Mucosa of descending colon (tissue), 3 donors: ENCODE data around the gene LSM5. TPM values are rescaled to one million over a fixed set of nuclear protein-coding genes. Genes with fewer than 3 reads are reported as not detected.

Source experiments
- ATAC-seq: fragments of 200-7000 bp; cut with Tn5 transposase; one replicate; pipeline ENCODE4 v1.9.1; 2020; ENCODE audit warnings: mild to moderate bottlenecking, moderate library complexity
- DNase-seq, 3 donors: peaks; one replicate each; pipeline ENCODE4 v3.0.0-alpha.2; 2020
- H3K36me3 ChIP-seq: fragments of 200-600 bp; one replicate; pipeline ENCODE4 v1.8.0; 2021; ENCODE audit warnings: low read depth, mild to moderate bottlenecking
- H3K4me1 ChIP-seq: fragments of 200-600 bp; one replicate; pipeline ENCODE4 v1.8.0; 2021; ENCODE audit warnings: low read depth, mild to moderate bottlenecking
- H3K4me3 ChIP-seq: fragments of 200-600 bp; one replicate; pipeline ENCODE4 v1.8.0; 2021; ENCODE audit warnings: mild to moderate bottlenecking
- H3K9me3 ChIP-seq: fragments of 200-600 bp; one replicate; pipeline ENCODE4 v1.8.0; 2021; ENCODE audit warnings: mild to moderate bottlenecking
- intact Hi-C, 2 donors: fragments of 100-400 bp; cut with DNase I in 1 of 2; cut with micrococcal nuclease in 1 of 2; formaldehyde crosslinking; loops; one replicate each; pipeline versions ENCODE4 v1.11.0 to v1.11.1; 2022; cut with DNase I, micrococcal nuclease
- total RNA-seq, 3 donors: library from RNA; stranded (reverse); fragmentation: NEBNext Ultra II Directional in 2 of 3; extraction: Animal tissue kit (Norgen Biotek cat#: 25700) in 2 of 3; gene quantifications; one replicate each; pipeline versions ENCODE4 v1.2.1 to v1.2.4, GENCODE V29; 2021 to 2023
- TF ChIP-seq, protein P1 (sequence below): fragments of 200-600 bp; IDR thresholded peaks from one replicate; pipeline ENCODE4 v1.8.0; 2022; ENCODE audit warnings: antibody characterized with exemption, mild to moderate bottlenecking
- donor health status: DM: no; HTN: no; CAD: no; lungs with moderate emphysema.
- donor health status: DM: no; HTN: no; CAD: no.
- donor health status: DM: no; HTN: yes; CAD: no.

LSM5 gene
- total RNA-seq, 3 donors from 2014 or later: 27.2 to 44.0 (median 30.2) TPM

DNA sequence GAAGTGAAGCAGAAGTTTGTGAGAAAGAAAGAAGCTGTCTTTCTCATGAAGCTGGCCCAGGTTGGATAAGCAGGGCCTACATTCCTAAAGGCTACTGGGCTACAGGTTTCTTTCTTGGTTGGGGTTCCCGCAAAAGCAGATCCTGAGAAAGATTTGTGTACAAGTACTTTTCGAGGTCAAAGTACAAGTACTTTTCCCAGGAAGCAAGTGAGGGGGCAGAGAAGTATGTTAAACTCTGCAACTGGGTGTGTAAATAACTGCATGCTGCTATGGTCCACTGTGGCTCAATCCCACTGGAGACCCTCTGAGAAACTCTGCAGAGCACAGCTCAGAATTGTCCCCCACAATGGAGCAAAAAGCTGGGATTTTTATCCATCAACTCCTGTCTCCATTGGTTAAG is 28.7 kb downstream of the LSM5 start:
- TF ChIP-seq, protein P1, sequence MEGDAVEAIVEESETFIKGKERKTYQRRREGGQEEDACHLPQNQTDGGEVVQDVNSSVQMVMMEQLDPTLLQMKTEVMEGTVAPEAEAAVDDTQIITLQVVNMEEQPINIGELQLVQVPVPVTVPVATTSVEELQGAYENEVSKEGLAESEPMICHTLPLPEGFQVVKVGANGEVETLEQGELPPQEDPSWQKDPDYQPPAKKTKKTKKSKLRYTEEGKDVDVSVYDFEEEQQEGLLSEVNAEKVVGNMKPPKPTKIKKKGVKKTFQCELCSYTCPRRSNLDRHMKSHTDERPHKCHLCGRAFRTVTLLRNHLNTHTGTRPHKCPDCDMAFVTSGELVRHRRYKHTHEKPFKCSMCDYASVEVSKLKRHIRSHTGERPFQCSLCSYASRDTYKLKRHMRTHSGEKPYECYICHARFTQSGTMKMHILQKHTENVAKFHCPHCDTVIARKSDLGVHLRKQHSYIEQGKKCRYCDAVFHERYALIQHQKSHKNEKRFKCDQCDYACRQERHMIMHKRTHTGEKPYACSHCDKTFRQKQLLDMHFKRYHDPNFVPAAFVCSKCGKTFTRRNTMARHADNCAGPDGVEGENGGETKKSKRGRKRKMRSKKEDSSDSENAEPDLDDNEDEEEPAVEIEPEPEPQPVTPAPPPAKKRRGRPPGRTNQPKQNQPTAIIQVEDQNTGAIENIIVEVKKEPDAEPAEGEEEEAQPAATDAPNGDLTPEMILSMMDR: no peak
- no peaks in the 10 kb centered on the region for H3K4me1 ChIP-seq
- intact Hi-C loops: no loop called here
- H3K4me3 ChIP-seq: no peak overlapping the region
- ATAC-seq (peak; percentile 48), DNase-seq (peak in 1 of 3 donors; percentile 4)
- H3K36me3 ChIP-seq: no peaks in the 10 kb centered on the region
- no peaks in the 10 kb centered on the region for H3K9me3 ChIP-seq

GRCh38 chr7:32459788-32460187 is 30.4 kb downstream of the LSM5 start:
- DNase-seq (no peak), ATAC-seq (no peak)
- intact Hi-C loops: no loop called here
- H3K9me3 ChIP-seq: no peaks in the 10 kb centered on the region
- no peaks in the 10 kb centered on the region for H3K36me3 ChIP-seq
- no peaks in the 10 kb centered on the region for H3K4me1 ChIP-seq
- TF ChIP-seq, protein P1: no peak
- H3K4me3 ChIP-seq: no peak overlapping the region

DNA sequence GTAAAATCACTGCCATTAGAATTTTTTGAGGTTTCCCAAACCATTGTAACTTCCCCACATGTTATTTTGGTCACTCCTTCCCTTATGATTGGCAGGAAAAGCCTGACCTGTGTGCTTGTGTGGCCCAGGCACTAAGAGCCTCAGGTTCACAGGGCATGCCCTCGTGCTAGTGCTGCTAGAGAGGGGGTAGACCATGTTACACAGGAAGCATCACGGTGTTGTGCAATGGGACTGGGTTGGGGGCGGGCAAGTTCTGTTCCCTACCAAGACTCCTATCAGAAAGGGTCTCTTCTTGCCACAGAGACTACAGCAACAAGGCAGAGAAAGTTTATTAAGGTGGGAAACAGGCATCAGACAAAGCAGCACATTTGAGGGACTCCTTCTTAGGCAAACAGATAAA is 32.2 kb downstream of the LSM5 start:
- ATAC-seq (no peak), DNase-seq (no peak)
- TF ChIP-seq, protein P1: no peak
- Histone ChIP-seq H3K4me3 (no peak overlapping the region), H3K4me1 (no peaks in the 10 kb centered on the region), H3K36me3 (no peaks in the 10 kb centered on the region), H3K9me3 (no peaks in the 10 kb centered on the region)
- intact Hi-C loops: no loop called here

DNA sequence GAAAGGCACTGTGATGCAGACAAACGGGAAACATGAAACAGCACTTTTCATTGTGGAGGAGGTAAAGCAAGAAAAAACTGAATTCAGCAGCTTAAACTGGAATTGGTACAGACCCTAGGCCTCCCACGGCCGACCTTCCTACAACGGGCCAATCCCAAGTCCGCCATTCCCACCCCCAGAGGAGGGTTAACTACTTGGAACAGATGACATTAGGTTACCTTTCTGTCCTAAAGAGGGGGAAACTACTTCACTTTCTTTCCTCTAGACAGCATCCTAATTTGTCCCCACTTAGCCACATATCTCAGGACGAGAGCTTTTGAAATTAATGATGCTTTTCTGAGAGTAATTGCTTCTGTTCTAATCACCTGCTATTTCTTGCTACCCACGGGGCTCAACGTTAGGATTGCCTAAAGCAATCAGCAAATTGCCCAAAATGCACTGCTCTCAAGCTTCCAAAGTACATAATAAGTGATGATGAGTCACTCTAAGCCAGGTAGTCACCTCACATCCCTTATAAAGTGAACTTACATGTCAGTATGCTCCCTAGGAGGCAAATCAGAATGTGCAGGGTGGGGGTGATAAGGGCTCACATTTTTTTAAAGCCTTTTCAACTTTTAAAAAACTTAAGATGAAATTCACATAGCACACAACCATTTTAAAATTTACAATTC is 36.7 kb downstream of the LSM5 start:
- intact Hi-C loops: no loop called here
- H3K4me3 ChIP-seq: no peak overlapping the region
- H3K4me1 ChIP-seq: no peaks in the 10 kb centered on the region
- TF ChIP-seq, protein P1: no peak
- ATAC-seq (no peak), DNase-seq (no peak)
- no peaks in the 10 kb centered on the region for H3K9me3 ChIP-seq
- no peaks in the 10 kb centered on the region for H3K36me3 ChIP-seq

DNA sequence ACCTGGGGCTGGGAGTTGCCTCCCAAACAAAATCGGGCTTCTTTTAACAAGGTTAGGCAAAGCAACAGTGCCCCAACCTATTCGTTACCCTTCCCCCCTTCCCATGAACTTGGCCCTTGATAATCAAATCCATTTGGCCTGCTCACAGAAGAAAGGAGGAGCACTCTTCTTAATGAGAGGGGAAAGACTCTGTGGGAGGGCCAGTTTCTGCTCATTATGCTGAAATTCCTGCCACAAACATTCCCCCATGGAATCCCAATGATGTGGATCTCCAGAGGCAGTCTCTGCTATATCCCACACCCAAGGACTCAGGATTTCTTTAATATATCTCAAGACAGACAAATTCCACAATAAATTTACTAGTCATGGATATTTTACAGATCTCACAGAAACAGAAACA is 43.0 kb downstream of the LSM5 start:
- no peaks in the 10 kb centered on the region for H3K36me3 ChIP-seq
- no peak for ATAC-seq
- TF ChIP-seq, protein P1: no peak
- H3K9me3 ChIP-seq: no peaks in the 10 kb centered on the region
- H3K4me1 ChIP-seq: no peaks in the 10 kb centered on the region
- intact Hi-C loops: no loop called here
- no peak overlapping the region for H3K4me3 ChIP-seq
- no peak for DNase-seq
